Activated CD4-positive, CD25-positive, alpha-beta regulatory T cell treated with anti-CD3 and anti-CD28 coated beads, Interleukin-2, amount 50 U/mL, for 72 hours (primary cell): Measurements from ENCODE around the gene PFKFB3.
"Not testable (repeated sequence)": the region's sequence is repeated elsewhere in the genome, so short reads cannot be mapped to it uniquely, and the experiment has no call there.

Source experiments
- DNase-seq: peaks from one replicate; pipeline ENCODE4 v3.0.0; 2021

PFKFB3 gene

DNA sequence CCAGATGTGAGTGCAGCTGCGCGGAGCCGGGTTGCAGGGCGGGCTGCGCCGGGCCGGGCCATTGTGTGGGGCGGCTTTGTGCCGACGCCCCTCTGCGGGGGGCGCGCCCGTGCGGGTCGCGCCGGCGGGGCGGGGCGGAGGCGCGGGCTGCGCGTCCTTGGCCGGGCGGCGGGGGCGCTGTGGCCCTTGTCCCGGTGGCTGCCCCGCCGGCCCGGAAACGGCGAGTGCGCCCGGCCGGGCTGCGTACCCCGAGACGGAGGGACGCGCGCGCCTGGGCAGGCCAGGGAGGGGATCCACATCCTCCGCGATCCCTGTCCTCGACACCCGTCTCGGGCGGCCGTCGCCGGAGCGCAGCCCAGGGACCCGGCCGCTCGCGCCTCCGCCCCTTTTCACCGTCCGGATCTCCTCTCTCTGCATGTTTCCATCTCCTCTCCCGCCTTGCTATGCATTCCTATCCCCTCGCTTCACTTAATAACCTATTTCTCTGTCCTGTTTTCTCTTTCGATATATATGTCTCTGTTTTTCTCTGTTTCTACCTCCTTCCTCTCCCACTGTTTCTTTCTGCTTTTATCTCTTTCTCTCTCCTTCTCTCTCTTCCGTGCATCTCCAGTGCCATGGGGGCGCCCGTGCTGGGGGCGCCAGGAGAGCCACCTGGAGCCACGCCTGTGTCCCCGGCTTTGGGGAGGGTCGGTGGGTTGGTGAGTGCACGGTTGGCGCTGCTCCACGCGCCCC, 765 bp downstream of the PFKFB3 start:
- peak; percentile 72 for DNase-seq

DNA sequence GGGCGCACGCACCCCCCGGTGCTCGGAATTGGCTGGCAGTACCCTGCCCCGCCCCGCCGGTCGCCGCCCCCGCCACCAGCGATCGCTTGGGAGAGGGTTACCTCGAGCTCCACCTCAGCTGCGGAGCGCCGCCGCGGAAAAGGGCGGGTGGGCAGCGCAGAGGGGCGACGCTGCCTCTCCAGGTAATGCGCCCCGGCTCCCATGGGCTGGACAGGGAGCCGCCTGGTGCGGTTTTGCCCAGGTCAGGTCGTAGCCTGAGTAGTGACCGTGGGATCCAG, 1.3 kb downstream of the PFKFB3 start:
- DNase-seq: peak; percentile 69

DNA sequence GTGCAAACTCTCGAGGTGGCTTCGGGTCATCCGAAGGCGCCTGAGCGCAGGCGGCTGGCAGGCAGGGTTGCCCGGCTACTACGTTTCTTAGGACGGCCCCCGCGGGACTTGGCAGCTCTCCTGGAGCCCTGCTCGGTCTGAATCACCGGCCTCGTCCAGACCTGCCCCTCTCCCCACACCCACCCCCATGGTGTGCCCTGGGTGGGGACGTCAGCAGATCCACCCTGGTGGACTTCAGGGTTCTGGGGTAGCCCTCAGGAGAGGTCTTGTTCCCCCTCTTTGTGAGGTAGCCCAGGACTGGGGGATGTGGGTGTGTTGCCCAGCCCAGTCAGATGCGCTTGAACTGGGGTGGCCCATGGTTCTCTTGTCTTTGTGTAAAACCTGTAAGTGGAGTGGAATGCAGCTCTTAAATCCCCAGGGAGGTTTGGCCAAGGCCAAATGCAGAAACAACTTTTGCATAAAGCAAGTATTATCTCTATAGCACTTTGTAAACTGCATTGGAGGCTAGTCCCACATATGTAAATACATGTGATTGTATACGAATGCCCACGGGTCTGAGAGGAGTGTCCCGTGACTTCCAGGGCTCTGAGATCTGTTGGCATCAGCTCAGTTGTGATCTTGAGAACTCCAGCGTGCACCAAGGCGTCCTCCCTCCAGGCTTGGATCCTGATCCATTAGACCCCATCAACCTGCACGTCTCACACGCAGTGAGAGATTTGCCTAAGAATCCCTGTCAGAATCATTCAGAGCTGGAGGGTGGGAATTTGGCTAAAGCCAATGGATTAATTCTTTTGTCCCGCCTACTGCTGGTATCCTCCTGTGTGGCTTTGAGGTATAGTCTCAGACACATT, 1.8 kb downstream of the PFKFB3 start:
- peak; percentile 43 for DNase-seq

DNA sequence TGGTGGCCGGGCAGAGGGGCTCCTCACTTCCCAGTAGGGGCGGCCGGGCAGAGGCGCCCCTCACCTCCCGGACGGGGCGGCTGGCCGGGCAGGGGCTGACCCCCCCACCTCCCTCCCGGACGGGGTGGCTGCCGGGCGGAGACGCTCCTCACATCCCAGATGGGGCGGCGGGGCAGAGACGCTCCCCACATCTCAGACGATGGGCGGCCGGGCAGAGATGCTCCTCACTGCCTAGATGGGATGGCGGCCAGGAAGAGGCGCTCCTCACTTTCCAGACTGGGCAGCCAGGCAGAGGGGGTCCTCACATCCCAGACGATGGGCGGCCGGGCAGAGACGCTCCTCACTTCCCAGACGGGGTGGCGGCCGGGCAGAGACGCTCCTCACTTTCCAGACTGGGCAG, 3.8 kb downstream of the PFKFB3 start:
- not testable (repeated sequence) for DNase-seq

DNA sequence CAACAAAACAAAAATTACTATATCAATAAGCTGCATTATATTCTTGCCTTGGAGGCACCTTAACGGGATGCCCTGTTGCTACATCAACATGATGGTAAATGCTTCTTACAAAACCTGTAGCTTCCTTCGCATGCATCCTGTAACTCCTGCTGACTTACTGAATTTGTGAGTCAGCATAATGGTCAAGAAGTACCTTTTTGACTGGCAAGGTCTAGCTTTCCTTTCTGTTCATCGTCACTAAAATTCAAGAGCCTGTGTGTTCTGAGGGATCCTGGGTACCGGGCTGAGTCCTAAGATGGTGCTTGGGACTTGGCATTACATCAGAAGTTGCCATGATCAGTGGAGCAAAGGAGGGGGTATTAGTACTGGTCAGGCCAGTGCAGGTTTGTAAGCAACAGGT, 4.9 kb downstream of the PFKFB3 start:
- DNase-seq: no peak

DNA sequence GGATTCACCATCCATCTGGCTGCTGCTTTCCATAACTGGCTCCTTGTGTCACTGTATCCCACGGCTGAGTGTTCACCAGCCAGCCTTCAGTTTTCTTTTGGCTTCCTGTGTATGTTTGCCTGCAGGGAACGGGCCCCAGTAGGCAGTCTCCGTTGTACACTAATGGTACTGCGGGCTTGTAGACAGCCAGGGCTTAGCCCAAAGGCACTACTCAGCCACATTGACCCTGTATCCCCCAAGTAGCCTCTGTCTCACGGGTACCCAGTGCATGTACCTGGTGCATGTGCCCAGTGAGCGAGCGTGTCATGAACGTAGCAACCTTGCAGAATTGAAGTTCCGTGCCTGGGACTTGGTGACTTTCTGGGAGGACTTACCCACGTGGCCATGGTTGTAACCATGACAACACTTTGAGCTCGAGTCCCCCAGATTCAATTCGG, 6.1 kb downstream of the PFKFB3 start:
- DNase-seq: no peak

DNA sequence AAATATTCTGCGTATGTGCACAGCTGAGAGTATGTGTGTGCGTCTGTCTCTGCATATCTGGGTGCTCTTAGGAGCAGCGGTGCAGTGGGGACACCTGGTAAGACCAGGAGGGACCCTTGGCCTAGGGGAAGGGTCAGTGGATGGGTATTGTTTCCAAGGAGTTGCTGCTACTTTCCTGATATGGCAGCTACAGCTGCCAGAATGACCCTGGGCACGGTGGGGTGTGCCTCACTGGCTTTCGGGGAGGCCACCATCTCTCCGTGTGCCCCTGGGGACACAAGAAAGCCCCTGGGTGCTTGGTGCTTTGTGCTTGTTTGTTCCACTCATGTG, 8.6 kb downstream of the PFKFB3 start:
- no peak for DNase-seq

DNA sequence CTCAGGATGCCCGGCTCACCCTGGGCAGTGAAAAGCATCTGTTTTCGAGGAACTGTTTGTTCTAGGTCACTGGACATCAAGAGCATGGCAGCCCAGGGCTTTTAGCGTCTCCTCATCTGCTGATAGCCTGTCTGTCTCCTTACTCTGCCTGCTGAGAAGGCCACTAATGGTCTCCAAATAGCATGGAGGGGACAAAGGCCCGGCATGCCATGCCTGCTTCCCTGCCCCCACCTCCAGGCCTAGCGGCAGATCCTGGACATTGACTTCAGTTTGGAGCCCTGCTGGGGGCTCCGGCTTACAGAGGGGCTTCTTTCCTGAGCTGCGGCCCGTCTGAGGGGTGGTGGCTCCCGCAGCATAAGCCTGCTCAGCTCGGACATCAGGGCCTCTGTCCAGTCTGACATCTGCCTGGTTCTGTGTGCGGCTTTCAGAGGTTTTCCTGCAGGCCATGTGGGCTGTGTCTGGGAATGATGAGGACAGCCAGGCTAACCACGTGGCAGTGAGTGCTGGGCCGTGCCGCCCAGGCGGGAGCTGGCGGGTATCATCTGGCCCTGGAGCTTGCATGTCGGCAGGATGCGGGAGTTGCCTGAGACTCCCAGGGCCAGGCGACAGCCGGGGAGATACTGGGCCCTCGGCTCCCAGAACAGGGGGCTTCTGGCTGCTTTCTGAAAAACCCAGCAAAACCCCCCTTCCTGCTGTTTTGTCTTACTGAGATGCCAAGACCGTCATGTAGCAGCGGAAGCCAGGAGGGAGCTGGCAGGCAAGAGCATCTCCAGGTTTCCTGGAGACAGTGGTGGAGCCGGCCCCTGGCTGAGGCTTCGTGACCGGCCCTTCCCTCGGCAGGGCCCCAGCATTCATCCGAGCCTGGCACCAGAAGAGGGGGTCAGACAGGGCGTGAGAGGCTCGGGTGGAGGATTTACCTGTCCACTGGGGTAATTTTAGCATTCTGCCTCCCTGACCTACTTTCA, 9.2 kb downstream of the PFKFB3 start:
- no peak for DNase-seq

DNA sequence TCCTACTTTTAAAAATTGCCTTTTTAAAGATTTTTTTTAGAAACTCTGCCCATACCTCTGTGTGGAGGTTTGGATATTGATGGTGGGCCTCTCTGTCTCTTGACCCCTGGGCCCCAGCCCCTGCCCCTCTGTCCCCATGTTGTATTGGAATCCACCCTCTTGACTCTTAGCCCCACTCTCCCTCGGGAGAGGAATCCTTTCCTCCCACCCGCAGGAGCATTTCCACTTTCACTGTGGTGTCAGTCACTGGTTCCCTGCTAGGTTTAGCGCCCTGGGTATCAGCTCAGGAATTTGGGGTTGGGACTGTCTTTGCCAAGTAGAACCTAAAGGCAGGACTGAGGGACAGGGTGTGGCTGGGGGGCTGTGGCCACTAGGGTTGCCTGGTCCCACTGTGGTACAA, 10.1 kb downstream of the PFKFB3 start:
- no peak for DNase-seq

DNA sequence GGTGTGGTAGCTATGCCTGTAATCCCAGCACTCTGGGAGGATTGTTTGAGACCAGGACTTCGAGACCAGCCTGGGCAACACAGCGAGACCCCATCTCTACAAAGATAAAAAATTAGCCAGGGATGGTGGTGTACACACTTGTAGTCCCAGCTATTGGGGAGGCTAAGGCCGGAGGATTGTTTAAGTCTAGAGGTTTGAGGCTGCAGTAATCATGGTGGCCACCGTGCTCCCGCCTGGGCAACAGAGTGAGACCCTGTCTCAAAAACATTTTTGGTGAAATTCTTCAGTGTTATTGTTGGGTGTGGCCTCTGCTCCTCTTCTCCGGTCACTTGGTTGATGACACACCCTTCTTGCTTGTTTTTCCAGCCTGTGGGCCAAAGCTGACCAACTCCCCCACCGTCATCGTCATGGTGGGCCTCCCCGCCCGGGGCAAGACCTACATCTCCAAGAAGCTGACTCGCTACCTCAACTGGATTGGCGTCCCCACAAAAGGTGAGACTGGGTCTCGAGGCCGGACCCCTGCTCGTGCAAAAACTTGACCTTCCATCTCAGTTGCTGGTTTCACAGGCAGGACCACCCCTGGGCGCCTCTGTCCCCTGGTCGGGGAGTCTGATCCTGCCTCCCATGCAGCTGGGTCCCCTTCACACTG, 10.6 kb downstream of the PFKFB3 start:
- DNase-seq: no peak

DNA sequence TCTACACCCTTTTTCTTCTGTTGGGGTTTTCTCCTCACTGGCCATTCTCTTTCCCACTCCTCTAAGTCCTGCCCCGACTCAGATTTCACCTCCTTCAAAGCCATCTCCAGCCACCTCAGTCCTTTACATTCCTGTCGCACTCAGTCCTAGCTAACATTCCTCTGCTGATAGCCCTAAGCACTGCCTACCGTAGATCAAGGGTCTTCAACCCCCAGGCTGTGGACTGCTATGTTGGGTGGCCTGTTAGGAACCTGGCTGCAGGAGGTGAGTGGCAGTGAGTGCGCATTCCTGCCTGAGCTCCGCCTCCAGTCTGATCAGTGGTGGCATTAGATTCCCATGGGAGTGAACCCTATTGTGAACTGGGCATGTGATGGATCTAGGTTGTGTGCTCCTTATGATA, 11.2 kb downstream of the PFKFB3 start:
- no peak for DNase-seq

DNA sequence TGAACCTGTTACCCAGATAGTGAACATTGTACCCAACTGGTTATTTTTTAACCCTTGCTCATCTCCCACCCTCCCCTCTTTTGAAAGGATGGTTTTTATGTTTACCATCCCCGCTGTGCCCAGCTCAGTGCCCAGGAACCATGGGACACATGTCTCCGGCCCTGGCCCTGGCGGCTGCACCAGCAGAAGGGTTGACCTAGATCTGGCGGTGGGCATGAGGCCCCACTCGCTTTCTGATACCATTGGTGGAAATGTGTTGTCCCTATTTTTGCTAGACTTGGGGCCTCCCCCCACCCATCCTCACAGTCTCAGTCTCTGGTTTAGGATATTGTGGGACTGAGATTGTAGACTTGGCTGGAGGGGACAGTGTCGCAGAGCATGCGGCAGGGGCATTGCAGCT, 11.9 kb downstream of the PFKFB3 start:
- DNase-seq: no peak

DNA sequence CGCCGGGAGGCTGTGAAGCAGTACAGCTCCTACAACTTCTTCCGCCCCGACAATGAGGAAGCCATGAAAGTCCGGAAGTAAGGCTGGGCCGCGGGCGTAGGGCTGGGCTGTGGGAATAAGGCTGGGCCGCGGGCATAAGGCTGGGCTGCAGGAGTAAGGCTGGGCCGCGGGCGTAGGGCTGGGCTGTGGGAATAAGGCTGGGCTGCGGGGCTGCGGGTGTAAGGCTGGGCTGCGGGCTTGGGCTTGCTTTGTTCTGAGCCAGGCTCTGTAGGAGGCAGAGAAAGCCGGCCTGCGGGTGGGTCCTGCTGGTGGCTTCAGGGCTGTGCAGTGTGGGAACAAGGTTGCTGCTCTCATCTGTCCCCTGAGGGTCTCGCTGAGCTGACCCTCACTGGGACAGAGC, 12.5 kb downstream of the PFKFB3 start:
- no peak for DNase-seq

DNA sequence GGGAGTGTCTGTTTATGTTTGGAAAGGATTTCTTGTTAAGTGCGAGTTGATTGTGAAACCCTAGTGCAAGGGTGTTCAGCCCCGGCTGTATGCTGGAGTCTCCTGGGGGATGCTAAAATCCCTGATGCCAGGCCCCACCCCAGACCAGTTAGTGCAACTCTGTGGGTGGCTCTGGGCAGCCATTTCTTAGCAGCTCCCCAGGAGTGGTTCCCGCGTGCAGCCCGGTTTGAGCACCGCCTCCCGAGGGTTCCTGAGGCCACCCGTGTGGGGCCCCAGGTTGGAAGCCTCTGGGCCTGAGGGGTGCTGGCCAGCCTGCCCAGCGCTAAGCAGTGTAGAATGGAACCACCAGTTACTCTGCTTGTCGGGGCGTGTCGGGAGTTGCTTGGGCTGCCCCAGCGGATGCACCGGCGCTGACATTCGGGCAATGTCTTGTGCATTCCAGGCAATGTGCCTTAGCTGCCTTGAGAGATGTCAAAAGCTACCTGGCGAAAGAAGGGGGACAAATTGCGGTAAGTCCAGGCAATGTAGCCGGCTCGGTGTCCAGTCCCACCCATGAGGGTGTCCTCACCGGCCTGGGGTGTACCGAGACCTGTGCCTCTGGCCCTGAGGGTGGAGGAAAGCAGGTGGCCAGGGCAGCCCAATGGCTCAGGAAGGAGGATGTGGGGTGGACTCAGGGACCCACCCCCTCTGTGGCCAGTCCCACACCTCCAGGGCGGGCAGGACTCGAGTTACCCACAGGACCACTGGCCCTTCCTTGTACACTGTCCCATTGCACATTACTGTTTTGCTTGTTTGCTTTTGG, 13.2 kb downstream of the PFKFB3 start:
- no peak for DNase-seq

DNA sequence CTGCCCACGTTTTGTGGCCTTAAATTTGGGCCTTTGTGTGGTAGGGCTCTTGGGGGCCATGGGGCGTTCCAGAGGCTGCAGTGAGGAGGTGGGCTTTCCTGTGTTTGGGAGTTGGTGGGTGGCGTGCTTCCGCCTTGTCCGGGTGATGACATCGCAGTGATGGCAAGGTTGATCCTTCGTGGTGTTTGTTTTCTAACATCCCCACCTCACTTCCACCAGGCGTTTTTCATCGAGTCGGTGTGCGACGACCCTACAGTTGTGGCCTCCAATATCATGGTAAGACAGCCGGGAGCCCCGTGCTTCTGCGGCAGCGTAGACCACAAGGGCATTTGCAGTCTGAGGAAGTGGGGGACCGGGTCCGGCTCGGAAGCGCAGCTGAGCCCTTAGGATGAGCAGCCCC, 14.2 kb downstream of the PFKFB3 start:
- DNase-seq: no peak

DNA sequence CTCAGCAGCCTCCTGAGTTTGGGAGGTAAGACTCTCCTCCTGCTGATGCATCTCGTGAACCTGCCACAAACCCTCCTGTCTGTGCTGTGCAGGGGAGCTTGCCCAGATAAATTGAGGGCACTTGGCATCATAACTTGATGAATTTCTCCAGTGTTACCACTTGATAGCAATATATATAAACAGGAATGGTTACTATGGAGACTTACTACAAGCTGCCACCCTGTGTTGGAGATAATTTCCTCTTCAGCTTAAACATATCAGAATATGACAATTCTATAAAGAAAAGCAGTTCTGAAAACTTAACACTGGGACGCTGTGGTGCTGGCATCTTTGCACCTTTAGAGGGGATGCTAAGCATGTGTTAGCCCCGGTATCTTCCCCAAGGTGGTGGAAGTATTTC, 14.9 kb downstream of the PFKFB3 start:
- DNase-seq: no peak

DNA sequence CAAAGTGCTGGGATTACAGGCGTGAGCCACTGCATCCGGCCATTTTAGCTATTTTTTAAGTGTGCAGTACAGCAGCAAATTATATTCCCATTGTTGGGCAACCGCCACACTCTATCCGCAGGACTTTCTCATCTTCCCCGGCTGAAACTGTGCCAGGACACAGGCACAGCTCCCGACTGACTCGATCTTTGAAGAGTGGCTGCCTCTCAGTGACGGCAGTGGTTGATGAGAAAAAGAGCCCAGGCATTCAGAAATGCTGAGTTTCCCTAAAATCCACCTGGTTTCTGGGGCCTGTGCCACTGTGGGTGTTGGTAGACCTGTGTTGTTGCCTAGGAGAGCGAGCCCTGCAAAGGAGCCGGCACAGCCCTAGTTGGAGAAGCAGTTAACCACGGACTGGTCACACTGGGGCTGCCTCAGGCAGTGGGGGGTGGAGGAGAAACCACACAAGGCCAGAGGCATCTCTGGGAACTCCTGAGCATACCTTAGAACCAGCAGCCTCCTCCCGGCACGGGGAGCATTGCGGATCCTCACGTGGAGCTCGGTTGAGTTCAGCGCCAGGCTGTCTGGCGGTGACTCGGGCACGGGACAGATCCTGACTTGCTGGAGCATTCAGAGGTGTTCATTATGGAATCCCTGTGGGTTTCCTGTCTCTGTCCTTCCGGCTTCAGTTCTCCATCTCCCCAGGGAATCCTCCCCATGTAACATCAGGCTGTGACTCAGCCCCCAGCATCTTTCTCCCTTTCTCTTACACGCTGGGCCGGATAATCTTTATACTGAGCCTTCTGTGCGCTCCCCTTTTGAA, 16.2 kb downstream of the PFKFB3 start:
- DNase-seq: no peak

DNA sequence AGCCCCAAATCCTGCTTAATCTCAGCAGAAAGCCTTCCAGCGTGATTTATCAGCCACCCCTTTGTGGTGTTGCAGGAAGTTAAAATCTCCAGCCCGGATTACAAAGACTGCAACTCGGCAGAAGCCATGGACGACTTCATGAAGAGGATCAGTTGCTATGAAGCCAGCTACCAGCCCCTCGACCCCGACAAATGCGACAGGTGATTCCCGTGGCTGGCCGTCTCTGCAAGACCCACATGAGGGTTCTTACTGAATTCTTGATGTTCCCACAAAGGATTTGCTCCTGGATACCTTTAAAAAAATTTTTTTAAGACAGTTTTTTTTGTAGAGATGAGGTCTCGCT, 16.7 kb downstream of the PFKFB3 start:
- no peak for DNase-seq

DNA sequence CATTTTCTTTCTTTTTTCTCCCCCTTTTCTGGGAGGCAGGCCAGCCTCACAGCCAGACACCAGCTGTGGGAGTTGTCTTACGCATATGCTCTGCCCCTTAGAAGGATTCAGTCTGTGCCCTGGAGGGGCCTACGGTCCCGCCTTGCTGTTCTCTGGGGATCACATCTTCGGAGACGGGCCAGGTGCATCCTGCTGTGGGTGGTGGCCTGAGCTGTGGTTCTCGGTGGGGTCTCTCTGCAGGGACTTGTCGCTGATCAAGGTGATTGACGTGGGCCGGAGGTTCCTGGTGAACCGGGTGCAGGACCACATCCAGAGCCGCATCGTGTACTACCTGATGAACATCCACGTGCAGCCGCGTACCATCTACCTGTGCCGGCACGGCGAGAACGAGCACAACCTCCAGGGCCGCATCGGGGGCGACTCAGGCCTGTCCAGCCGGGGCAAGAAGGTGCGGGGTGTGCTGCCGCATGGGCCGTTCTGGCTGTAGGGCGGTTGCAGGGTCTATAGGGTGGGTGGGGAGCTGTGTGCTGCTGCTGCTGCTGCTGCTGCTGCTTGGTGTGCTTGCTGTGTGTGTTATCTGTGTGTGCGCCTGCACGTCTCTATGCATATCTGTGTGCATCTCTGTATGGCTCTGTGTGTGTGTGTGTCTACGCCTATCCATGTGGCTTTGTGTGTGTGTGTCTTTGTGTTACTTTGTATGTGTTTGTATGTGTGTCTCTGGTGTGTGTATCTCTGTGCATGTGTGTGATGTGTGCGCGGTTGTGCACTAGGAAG, 17.9 kb downstream of the PFKFB3 start:
- DNase-seq: no peak

DNA sequence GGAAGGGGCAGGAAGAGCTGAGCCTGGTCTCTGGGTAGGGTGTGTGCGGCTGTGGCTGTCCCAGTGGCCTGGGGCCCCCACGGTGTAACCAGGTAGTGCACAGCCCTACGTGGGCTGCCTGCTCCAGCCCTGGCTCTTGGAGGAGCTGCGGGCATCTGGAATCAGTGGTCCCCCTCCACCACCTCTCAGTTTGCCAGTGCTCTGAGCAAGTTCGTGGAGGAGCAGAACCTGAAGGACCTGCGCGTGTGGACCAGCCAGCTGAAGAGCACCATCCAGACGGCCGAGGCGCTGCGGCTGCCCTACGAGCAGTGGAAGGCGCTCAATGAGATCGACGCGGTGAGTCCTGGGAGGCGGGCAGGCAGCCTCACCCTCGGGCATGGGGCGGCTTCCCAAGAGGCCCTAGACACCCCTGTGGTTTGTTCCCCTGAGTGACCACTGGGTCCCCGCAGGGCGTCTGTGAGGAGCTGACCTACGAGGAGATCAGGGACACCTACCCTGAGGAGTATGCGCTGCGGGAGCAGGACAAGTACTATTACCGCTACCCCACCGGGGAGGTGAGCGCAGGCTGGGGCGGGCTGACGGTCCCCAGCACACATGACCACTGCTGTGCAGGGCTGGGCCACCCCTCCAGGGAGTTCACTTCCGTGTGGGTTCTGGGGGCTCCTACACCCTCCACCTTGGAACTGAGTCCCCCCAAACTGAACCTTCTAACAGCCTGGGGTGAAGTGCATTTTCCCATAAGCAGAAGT, 18.6 kb downstream of the PFKFB3 start:
- no peak for DNase-seq
